GM18502 (cell line): ENCODE data around the gene RAB38.

Experiments used
- ATAC-seq: cut with Tn5 transposase; IDR thresholded peaks from one replicate; pipeline ENCODE4 v1.9.1; 2021; ENCODE audit warnings: mild to moderate bottlenecking; ENCODE audit not compliant: unreplicated experiment, poor library complexity

The RAB38 gene

GRCh38 chr11:88174709-88175568 lies at the start of gene RAB38:
RAB38 (minus strand) TSS chr11:88175443; CDS start chr11:88175384, 59 bp downstream.
- peak; percentile 54 for ATAC-seq

DNA sequence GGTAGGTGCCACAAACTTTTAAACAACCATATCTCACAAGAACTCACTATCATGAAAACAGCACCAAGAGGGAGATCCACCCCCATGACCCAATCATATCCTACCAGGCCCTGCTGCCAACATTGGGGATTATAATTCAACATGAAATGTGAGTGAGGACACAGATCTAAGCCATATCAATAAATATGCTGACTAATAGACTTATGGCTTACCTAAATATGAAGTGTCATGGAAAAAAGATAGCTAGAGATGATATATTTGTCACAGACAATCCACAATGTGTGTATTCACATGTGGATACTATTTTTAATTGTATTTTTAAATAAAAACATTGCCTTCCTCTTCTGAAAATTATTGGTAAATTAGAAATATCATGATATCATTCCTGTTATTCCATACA lies 38.2 kb upstream of the RAB38 start:
- no peak for ATAC-seq

DNA sequence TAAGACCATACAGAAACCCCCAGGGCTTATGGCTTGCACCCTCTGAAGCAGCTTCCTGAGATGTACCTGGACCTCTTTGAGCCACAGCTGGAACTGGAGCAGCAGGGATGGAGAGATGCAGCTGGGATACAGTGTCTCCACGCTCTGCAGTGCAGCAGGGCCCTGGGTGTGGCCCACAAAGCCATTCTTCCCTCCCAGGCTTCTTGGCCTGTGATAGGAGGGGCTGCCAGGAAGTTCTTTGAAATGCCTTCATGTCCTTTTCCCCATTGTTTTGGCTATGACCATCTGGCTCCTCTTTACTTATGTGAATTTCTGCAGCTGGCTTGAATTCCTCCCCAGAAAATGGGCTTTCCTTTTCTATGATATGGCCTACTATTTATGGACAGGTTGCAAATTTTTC lies 37.1 kb upstream of the RAB38 start:
- no peak for ATAC-seq

DNA sequence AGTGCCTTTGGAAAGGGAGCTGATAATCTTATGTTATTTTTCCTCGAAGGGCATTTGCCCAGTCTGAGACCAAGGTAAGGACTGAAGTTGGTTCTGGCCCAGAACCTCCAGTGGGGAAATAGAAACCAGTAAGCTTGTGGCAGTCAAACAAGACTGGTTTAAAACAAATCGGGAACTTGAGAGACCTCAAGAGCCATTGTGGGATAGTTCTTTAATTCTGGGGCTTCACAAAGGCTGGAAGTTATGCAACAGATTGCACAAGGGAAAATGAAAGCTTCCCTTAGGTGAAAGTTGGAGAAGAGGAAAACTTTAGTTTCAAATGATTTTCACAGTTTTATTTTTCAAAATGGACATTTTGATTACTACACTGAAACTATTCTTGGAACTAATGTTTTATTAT lies 33.5 kb upstream of the RAB38 start:
- no peak for ATAC-seq

DNA sequence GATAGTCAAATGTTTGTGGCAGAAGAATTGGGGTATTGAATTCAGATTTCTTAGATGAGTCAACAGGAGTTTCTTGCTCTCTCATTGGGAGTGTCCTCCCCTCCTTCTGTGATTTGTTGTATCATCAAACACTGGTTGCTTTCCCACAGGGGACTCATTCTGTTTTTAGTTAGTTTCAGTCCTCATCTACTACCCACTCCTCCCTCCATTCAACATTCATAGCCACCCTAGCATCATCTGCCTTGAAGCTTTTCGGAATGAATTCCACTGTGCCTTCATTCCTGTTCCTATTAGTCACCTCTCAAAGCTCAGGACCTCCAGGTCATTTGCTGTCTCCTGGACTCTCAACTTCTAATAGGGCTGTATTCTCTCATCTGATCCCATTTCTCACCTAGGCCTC lies 31.5 kb upstream of the RAB38 start:
- ATAC-seq: peak; percentile 76

GRCh38 chr11:88204353-88204752 lies 29.1 kb upstream of the RAB38 start:
- no peak for ATAC-seq

DNA sequence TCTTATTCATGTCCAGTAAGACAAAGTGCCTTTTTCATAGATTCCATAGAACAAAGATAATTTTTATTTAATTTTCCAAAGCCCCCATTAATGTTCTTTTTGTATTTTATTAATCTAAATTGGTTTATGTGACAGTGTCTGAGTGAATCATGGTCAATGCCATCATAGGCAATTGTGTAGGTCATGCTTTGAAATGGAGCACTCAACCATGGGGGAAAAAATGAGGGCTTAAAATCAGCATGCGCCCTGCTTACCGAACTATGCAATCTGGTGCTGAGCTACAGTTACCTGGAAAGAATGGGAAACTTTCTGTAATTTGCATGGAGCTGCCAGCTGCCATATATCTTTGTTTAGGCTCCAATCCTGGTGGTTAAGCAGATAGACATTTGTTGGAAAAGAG lies 28.4 kb upstream of the RAB38 start:
- ATAC-seq: no peak

DNA sequence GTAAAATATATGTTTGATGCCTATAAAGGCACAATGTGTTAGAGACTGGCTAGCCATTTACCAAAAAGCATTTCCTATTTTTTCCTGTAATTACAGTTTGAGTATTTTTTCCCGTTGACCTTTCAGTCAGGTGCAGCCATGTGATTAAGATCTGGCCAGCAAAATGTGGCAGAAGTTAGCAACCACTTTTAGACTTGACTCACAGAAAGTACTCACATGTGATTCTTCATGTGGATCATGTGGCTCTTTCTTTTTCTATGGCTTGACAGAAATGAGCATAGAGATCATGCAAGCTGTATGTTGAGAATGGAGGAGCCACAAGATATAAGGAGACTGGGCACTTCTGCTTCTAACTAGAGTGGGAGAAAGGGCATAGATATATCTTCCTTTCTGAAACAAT lies 27.3 kb upstream of the RAB38 start:
- ATAC-seq: peak; percentile 42

DNA sequence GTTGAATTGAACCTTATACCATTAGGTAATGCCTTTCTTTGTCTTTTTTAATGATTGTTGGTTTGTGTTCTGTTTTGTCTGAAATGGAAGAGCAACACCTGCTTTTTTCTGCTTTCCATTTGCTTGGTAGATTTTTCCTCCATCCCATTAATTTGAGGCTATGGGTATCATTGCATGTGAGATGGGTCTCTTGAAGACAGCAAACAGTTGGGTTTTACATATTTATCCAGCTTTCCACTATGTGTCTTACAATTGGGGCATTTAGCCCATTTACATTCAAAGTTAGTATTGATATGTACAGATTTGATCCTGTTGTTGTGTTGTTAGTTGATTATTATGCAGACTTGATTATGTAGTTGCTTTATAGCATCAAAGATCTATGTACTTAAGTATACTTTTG lies 21.1 kb upstream of the RAB38 start:
- no peak for ATAC-seq

- ATAC-seq: no peak
Measured at GRCh38 chr11:88195908-88196307, 20.7 kb upstream of the RAB38 start.

- ATAC-seq: peak; percentile 45
Measured at GRCh38 chr11:88194990-88195389, 19.7 kb upstream of the RAB38 start.

- ATAC-seq: no peak
Measured at GRCh38 chr11:88193278-88193677, 18.0 kb upstream of the RAB38 start.

DNA sequence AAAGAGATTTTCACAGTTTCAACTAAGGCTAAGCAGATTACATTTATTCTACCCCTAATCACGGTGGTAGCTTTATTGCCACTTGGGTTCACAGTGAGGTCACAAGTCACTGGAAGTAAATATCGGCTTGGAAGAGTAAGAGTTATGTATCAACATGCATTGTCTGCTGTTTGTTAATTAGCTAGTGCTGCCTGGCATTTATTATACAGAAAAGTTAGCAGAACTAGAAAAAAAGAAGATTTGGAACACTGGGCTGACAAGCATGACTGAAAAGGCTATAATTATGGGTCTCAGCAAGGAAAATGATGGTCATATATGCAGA lies 13.7 kb upstream of the RAB38 start:
- no peak for ATAC-seq

GRCh38 chr11:88188251-88188931 lies 13.1 kb upstream of the RAB38 start:
- ATAC-seq: no peak

GRCh38 chr11:88183233-88183632 lies 8.0 kb upstream of the RAB38 start:
- ATAC-seq: no peak

DNA sequence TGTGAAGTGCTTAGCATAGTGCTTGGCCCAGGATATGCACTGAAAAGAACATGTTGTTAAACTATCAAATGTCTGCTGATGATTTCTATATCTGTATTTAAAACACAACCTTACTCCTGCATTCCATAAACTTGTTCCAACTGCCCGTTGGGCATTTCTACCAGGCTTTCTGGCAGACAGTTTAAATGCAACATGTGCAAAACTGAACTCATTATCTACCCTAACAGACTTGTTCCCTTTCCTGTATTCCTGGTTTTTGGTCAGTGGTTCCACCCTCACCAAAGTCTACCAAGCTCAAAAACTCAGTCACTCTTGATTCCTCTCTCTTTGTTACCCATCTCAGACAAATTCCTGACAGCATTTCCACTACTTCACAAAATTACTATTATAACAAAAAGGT lies 6.5 kb upstream of the RAB38 start:
- ATAC-seq: no peak

DNA sequence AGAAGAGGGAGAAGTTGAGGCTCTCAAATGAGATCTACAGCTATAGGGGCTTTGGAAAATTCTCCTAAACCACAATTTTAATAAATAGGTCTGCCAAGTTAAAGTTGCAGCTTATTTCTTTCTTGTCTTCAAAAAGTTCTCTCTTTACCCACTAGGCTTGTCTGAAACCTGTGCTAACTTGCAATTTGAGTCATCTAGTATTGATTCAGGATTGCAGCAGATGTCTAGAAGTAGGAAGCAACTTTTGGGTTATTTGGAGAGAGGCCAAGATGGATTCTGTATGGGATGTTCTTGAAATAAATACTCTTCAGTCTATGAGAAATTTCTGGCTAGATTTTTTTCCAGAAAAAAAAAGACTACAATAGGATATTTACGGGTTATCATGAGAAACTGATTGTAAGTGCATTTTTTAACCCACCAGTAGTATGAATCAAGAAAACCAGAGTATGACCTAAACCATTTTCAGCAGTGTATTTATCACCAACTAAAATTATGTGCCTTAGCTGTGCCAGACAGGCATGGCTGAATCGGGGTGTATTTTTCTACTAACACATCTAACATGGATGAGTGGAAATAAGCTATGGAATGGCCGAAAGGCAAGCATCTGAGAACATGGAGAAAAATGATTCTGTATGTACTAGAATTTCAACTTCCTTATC lies 4.9 kb upstream of the RAB38 start:
- no peak for ATAC-seq

DNA sequence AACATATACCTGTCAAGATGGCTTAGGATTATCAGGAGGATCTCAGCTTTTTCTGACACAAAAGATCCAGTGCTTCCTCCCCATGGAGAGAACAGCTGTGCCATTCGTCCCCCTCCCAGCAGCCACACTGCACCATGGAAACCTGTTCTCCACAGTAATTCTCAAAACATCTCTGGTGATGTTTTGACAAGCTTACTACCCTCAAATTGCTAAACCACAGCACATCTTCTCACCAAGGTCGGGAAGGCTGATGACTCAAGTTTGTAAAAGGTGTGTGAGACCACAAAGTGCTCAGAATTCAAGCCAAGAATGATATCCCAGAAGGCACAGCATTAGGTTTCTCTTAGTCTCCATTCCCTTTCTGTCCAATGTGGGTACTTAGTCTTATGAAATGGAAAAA lies 3.9 kb upstream of the RAB38 start:
- ATAC-seq: peak; percentile 79

DNA sequence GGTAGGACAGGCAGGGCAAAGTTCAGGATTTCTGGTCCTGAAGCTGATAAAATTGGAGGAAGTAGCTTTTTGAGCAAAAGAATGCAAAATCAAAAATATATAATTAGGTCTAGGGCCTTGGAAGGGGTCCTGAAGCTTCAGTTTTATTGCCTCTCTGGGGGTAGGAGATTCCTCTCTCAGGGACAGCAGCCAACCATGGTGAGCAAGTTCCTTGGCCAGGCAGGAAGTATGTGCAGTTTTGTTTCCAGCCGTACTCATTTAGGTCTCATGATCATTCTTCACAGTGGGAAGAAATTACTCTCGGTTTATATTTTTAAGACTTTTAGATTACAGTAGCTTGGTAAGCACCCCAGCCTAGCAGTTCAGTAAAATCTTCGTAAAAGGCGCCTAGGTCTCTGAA lies 2.9 kb upstream of the RAB38 start:
- no peak for ATAC-seq

DNA sequence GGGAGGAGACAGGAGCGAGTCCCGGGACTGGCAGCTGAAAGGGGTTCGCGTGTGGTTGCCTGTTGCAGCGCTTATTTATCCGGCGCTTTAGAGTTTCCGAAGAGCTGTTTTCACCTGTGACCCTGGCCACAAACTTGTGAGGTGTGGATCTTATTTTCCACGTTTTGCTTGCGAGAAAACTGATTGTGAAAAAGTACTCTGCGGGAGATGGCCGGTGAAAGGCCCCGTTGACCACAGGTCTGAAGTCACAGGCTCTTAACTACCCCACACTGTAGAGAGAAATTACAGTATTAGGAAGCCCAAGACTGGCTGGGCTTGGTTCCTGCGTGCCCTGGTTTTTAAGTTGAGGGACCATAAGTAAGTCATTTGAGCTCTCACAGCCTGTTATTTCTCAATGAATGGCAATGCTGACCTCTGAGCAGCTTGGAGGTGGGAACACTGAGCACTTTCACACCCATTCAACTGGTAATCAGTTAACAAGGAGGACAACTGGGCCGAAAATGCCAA lies 379 bp upstream of the RAB38 start:
- ATAC-seq: peak; percentile 6

- ATAC-seq: no peak
Measured at GRCh38 chr11:88173956-88174355, 1.3 kb downstream of the RAB38 start.
